HG03135 (cell line): ENCODE results near the gene ABCB6.
A peak's percentile ranks its signal among the peaks of the same experiment; 100 is the strongest.

Experiments used
- ATAC-seq: cut with Tn5 transposase; IDR thresholded peaks from one replicate; pipeline ENCODE4 v1.9.1; 2021; ENCODE audit warnings: mild to moderate bottlenecking, moderate library complexity; ENCODE audit not compliant: unreplicated experiment

ABCB6 gene

GRCh38 chr2:219186754-219187456, 31.9 kb downstream of the ABCB6 start:
- no peak for ATAC-seq

- no peak for ATAC-seq
Measured at GRCh38 chr2:219184121-219184520, 34.6 kb downstream of the ABCB6 start.

GRCh38 chr2:219183151-219183772, 35.5 kb downstream of the ABCB6 start:
- no peak for ATAC-seq

- ATAC-seq: no peak
Measured at GRCh38 chr2:219182331-219183150, 36.2 kb downstream of the ABCB6 start.

GRCh38 chr2:219181531-219181930, 37.2 kb downstream of the ABCB6 start:
- no peak for ATAC-seq

- ATAC-seq: no peak
Measured at GRCh38 chr2:219180961-219181360, 37.8 kb downstream of the ABCB6 start.

- no peak for ATAC-seq
Measured at GRCh38 chr2:219179601-219180465, 38.9 kb downstream of the ABCB6 start.

- ATAC-seq: peak; percentile 5
Measured at GRCh38 chr2:219178377-219179175, 40.2 kb downstream of the ABCB6 start.

GRCh38 chr2:219177552-219178376, 41.0 kb downstream of the ABCB6 start, which contains the start of gene RETREG2:
RETREG2 (plus strand) TSS chr2:219178275; CDS start chr2:219178353, 78 bp downstream.
- ATAC-seq: peak; percentile 47

GRCh38 chr2:219176818-219177551, 41.8 kb downstream of the ABCB6 start, which contains the start of gene CNPPD1:
CNPPD1 (minus strand) TSS chr2:219176925; CDS start chr2:219176828, 97 bp downstream.
- peak; percentile 62 for ATAC-seq

- ATAC-seq: peak; percentile 17
Measured at GRCh38 chr2:219175928-219176817, 42.6 kb downstream of the ABCB6 start.

- ATAC-seq: no peak
Measured at GRCh38 chr2:219175486-219175885, 43.3 kb downstream of the ABCB6 start.

GRCh38 chr2:219174801-219175200, 44.0 kb downstream of the ABCB6 start:
- ATAC-seq: no peak

- no peak for ATAC-seq
Measured at GRCh38 chr2:219174146-219174545, 44.6 kb downstream of the ABCB6 start.

GRCh38 chr2:219173176-219173575, 45.6 kb downstream of the ABCB6 start:
- no peak for ATAC-seq

- ATAC-seq: no peak
Measured at GRCh38 chr2:219172231-219173154, 46.3 kb downstream of the ABCB6 start.
